HG03135 (cell line): ENCODE measurements around the gene BTF3.
"Not testable (repeated sequence)": the region's sequence is repeated elsewhere in the genome, so short reads cannot be mapped to it uniquely, and the experiment has no call there.

Source experiments
- ATAC-seq: cut with Tn5 transposase; IDR thresholded peaks from one replicate; pipeline ENCODE4 v1.9.1; 2021; ENCODE audit warnings: mild to moderate bottlenecking, moderate library complexity; ENCODE audit not compliant: unreplicated experiment

Gene BTF3

GRCh38 chr5:73485715-73486114, 12.5 kb upstream of the BTF3 start:
- no peak for ATAC-seq

GRCh38 chr5:73486119-73486899, 11.9 kb upstream of the BTF3 start:
- no peak for ATAC-seq

- ATAC-seq: not testable (repeated sequence)
Observed at GRCh38 chr5:73487257-73487656, 11.0 kb upstream of the BTF3 start.

- no peak for ATAC-seq
Observed at GRCh38 chr5:73487815-73488214, 10.4 kb upstream of the BTF3 start.

- no peak for ATAC-seq
Observed at GRCh38 chr5:73488806-73489205, 9.4 kb upstream of the BTF3 start.

- ATAC-seq: no peak
Observed at GRCh38 chr5:73490088-73490487, 8.2 kb upstream of the BTF3 start.

- ATAC-seq: no peak
Observed at GRCh38 chr5:73491155-73491554, 7.1 kb upstream of the BTF3 start.

- ATAC-seq: no peak
Observed at GRCh38 chr5:73493421-73493820, 4.8 kb upstream of the BTF3 start.

- ATAC-seq: no peak
Observed at GRCh38 chr5:73494721-73495120, 3.5 kb upstream of the BTF3 start.

GRCh38 chr5:73495772-73496335, 2.4 kb upstream of the BTF3 start:
- ATAC-seq: no peak

- ATAC-seq: no peak
Observed at GRCh38 chr5:73496984-73497457, 1.2 kb upstream of the BTF3 start.

- ATAC-seq: no peak
Observed at GRCh38 chr5:73497497-73498056, 665 bp upstream of the BTF3 start.

- ATAC-seq: no peak
Observed at GRCh38 chr5:73499187-73499586, 945 bp downstream of the BTF3 start.

- no peak for ATAC-seq
Observed at GRCh38 chr5:73499756-73500155, 1.5 kb downstream of the BTF3 start.

- no peak for ATAC-seq
Observed at GRCh38 chr5:73501406-73501805, 3.2 kb downstream of the BTF3 start.

GRCh38 chr5:73506459-73506955, 8.3 kb downstream of the BTF3 start:
- ATAC-seq: no peak

- ATAC-seq: no peak
Observed at GRCh38 chr5:73507062-73507461, 8.8 kb downstream of the BTF3 start.

GRCh38 chr5:73508521-73508920, 10.3 kb downstream of the BTF3 start:
- ATAC-seq: not testable (repeated sequence)

GRCh38 chr5:73513996-73514395, 15.8 kb downstream of the BTF3 start:
- no peak for ATAC-seq

- ATAC-seq: no peak
Observed at GRCh38 chr5:73514418-73514817, 16.2 kb downstream of the BTF3 start.

- ATAC-seq: no peak
Observed at GRCh38 chr5:73515232-73515631, 17.0 kb downstream of the BTF3 start.
